ENCODE measurements around the gene AKT3. TPM values are rescaled to one million over a fixed set of nuclear protein-coding genes. Genes with fewer than 3 reads are reported as not detected.
A peak's percentile ranks its signal among the peaks of the same experiment; 100 is the strongest.

AKT3 gene
- total RNA-seq, 1 donor from 2014 or later = 44.2 TPM

- DNase-seq (ENCODE audit: low read depth in 2 of 2) = no peak
These were observed 380.5 kb downstream of the AKT3 start for GRCh38 chr1:243469497-243469896.

DNA sequence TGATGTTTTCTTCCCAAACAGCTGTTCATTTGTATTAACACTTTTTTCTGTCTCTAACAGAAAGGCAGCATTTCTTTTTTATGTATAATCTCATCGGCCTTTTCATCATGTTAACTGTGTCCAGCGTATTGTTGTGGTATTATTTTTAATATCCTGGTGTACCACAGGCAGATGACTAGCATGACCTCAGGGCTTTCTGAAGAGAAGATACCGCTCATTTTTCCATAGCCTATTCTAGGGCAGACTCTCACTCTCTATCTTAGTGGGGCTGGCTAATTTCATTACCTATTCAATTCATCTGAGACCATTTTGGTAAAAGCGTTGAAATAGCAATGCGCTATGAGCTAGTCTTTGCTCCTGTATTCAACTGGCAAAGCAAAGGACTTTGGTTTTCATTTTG lies 384.3 kb downstream of the AKT3 start:
- no peak for DNase-seq (ENCODE audit: low read depth in 2 of 2)

DNA sequence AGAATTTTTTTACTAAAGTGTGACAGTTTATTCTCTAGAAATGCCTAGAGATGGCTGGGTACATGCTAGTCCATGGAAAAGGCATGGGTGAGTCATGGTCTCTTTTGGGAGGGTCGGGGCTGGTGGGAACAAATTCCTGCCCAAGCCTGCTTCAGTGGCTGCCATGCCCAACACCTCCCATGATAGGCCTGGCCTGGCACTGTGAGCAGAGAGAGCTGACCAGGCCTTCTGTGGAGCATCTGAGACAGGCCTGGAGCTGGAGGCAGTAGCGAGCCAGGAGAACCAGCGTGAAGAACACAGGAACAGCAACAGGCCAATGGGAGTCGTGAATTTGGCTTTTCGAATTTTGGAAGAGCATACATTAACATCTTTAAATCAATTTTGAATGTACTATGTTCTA lies 385.0 kb downstream of the AKT3 start:
- DNase-seq (ENCODE audit: low read depth in 2 of 2) = no peak

- DNase-seq (ENCODE audit: low read depth in 2 of 2) = no peak
These were observed 386.9 kb downstream of the AKT3 start for GRCh38 chr1:243462929-243463697.

- no peak for DNase-seq (ENCODE audit: low read depth in 2 of 2)
These were observed 388.3 kb downstream of the AKT3 start for GRCh38 chr1:243461700-243462099.

DNA sequence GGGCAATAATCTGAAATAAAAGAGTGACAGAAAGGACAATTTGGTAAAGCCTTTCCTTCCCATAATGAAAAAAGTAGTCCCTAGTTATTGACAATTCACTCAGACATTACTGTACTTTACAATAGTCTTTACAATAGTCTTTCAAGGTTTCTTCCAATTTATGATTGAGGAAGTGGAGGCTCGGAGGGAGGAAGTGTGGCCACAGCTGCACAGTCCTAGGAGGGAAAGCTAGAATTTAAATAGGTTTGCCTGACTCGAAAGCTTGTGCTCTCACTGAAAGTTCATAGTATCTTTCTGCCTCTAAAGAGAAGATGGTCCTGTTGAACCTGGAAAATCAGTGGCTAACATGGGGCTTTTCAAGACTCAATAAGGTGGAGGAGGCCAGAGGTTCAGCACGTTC lies 391.0 kb downstream of the AKT3 start:
- DNase-seq (ENCODE audit: low read depth in 2 of 2) = no peak

DNA sequence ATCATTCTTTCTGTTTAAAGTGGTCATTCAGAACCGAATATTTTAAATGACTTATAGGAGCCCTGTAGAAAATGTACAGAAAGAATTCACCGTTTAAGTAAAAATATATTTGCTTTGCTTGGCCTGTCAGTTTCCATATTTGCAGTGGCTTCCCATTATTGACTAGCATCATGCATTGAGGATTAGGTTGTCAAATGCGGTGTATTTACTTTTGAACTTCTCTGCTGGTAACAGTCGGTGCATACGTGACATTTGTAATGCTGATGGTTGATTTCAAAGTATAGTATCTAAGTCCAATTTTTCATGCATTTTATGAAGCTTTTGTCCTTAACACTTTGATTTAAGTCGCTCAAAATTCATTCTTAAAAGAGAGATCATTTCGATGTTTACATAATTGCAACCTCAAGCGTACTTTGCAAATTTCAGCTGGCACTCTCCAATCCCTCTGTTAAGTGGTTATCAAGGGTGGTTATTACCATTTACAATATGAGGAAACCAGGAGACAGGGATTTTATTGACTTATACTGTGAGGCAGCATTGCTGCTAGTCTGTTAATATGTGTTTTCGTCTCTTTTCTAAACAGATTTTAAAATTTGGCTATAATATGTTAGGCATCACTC lies 392.6 kb downstream of the AKT3 start:
- DNase-seq (ENCODE audit: low read depth in 2 of 2) = no peak

GRCh38 chr1:243455760-243456651 lies 394.0 kb downstream of the AKT3 start:
- no peak for DNase-seq (ENCODE audit: low read depth in 2 of 2)

DNA sequence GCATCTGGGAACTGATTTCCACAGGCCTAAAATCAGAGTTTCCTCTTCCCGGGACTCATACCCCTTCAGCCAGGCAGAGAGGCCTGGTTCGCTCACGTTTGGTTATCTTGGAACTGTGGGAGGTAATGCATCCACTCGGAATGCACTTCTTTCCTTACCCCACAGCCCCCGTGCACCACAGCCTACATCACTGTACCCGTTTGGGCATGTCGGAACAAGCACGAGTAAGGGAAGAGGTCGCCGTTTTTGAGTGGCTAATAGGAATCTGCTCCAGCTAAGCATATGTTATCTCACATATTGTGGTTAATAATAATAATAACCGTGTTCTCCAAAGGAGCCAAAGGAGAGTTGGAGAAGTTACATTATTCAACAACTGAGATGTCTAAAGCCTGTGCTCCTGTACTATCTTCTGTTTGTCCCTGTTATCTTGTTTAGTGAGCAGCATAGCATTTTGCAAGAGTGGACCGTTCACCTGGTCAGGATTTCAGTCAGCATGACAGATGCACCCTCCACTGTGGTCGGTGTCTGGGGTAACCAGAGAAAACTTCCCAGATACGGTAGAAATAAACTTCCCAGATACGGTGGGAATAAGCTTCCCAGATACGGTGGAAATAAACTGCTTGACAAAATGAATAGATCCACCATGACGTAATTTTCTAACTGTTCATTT lies 395.6 kb downstream of the AKT3 start:
- DNase-seq (ENCODE audit: low read depth in 2 of 2) = no peak

- no peak for DNase-seq (ENCODE audit: low read depth in 2 of 2)
These were observed 398.0 kb downstream of the AKT3 start for GRCh38 chr1:243452092-243452491.

- DNase-seq (ENCODE audit: low read depth in 2 of 2) = no peak
These were observed 400.7 kb downstream of the AKT3 start for GRCh38 chr1:243449373-243449772.

- no peak for DNase-seq (ENCODE audit: low read depth in 2 of 2)
These were observed 402.2 kb downstream of the AKT3 start for GRCh38 chr1:243447844-243448243.

DNA sequence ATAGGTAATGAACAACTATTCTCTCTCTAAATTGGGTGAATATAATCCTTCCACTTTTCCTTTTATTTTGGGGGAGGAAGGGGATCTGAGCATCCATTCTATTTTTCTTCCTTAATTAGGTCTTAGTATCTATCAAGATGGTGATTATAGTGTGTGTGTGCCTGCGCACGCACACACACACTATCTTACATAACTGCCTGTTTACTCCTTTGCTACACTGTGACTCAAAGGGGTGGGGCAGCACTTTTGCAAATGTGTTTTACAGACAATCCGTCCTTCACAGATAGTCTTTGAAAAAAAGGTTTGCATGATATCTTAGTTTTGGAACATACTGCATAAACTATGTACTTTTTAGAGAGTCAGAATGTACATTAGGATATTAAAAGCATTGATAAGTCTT lies 402.7 kb downstream of the AKT3 start:
- DNase-seq (ENCODE audit: low read depth in 2 of 2) = peak in 1 of 2 donors; percentile 69

- DNase-seq (ENCODE audit: low read depth in 2 of 2) = peak; percentile 9 to 41
These were observed 406.5 kb downstream of the AKT3 start for GRCh38 chr1:243443557-243443956.

DNA sequence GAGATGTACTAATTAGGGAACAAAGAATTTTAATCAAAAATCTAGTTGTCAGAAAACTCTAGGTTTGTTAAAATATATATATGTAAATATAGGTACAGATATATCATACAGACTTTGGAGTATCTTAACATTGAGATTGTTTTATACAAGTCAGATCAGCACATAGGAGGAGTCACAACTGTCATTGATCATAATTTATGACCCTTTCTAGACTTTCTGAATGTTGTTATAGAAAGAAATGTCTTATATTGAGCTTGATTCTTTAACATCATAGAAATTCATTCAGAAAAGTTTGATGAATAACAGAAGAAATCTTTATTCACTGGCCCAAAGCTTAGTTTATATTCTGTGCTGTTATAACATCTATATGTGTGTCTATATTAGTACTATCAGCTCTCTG lies 408.4 kb downstream of the AKT3 start:
- DNase-seq (ENCODE audit: low read depth in 2 of 2) = no peak

GRCh38 chr1:243440406-243440805 lies 409.6 kb downstream of the AKT3 start:
- DNase-seq (ENCODE audit: low read depth in 2 of 2) = no peak

DNA sequence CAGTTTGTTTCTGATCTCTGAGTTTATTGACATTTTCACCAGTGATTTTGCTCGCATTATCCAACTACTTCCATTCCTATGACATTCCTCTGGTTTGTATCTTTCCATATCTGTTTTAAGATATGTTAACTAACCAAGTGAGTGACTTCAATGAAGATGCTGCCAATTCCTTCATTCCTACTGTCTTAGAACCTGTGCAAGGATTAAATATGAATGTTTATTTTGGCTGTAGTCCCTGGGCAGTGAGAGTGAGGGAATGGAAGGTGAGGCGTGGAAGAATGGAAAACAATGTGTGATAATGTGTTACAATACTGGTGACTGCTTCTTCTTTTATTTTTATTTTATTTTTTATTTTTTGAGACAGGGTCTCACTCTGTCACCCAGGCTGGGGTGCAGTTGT lies 411.2 kb downstream of the AKT3 start:
- DNase-seq (ENCODE audit: low read depth in 2 of 2) = no peak

Other genes with a start within 250 kb of the AKT3 start
- gene ZBTB18, start 201.0 kb upstream of the AKT3 start, total RNA-seq = 11.8 and 13.9 TPM in 2 replicates

Measured in lung microvascular endothelial cell (primary cell).